ENCODE data around the gene ATE1.

DNA sequence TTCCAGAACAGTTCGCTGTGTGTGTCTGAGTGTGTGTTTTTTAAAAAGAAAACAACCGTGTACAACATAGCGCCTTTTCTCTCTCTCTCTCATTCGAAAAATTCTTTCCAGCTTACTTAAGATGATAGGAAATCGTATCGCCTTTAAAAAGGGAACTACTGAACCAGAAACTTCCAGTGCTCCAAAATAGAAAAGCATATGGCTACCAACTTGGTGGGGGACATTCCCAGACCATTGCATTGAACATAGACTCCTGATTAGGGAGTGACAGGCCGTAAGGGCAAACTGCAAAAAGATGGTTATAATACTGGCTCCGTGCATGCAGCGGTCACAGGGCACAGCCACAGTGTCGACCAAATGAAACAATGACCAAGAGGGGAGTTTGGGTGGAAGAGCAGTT is 235.2 kb downstream of the ATE1 start:
- TF ChIP-seq, protein P1, sequence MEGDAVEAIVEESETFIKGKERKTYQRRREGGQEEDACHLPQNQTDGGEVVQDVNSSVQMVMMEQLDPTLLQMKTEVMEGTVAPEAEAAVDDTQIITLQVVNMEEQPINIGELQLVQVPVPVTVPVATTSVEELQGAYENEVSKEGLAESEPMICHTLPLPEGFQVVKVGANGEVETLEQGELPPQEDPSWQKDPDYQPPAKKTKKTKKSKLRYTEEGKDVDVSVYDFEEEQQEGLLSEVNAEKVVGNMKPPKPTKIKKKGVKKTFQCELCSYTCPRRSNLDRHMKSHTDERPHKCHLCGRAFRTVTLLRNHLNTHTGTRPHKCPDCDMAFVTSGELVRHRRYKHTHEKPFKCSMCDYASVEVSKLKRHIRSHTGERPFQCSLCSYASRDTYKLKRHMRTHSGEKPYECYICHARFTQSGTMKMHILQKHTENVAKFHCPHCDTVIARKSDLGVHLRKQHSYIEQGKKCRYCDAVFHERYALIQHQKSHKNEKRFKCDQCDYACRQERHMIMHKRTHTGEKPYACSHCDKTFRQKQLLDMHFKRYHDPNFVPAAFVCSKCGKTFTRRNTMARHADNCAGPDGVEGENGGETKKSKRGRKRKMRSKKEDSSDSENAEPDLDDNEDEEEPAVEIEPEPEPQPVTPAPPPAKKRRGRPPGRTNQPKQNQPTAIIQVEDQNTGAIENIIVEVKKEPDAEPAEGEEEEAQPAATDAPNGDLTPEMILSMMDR (IDR thresholded peaks at IDR 0.05; ENCODE audit: low read length) = no peak
- TF ChIP-seq EZH2 (IDR thresholded peaks at IDR 0.05; ENCODE audit: borderline replicate concordance, low read length) = no peak

All from OCI-LY1 (cell line).